Esophagus (tissue), 2 donors: ENCODE data around the gene LMOD3. TPM values are rescaled to one million over a fixed set of nuclear protein-coding genes. Genes with fewer than 3 reads are reported as not detected.

Experiments used
- H3K27ac ChIP-seq, 2 donors: one replicate each; pipeline ENCODE4 v1.5.1; 2013; ENCODE audit warnings: low read depth in 2 of 2, mild to moderate bottlenecking in 2 of 2, inconsistent platforms in 1 of 2, low read length in 1 of 2, moderate library complexity in 1 of 2
- H3K27me3 ChIP-seq, 2 donors: one replicate each; pipeline ENCODE4 v1.6.1; 2013; ENCODE audit warnings: low read length in 2 of 2, control low read depth in 1 of 2, mild to moderate bottlenecking in 1 of 2; ENCODE audit not compliant: insufficient read depth in 2 of 2, control insufficient read depth in 1 of 2
- H3K36me3 ChIP-seq, 2 donors: one replicate each; pipeline ENCODE4 v1.6.1; 2013; ENCODE audit warnings: low read length in 1 of 2; ENCODE audit not compliant: control insufficient read depth in 2 of 2, insufficient read depth in 2 of 2
- H3K4me1 ChIP-seq, 2 donors: one replicate each; pipeline ENCODE4 v1.6.1; 2013; ENCODE audit warnings: low read length in 1 of 2; ENCODE audit not compliant: control insufficient read depth in 2 of 2, insufficient read depth in 2 of 2
- H3K4me3 ChIP-seq, 2 donors: one replicate each; pipeline ENCODE4 v1.5.1; 2013; ENCODE audit warnings: low read length in 2 of 2, mild to moderate bottlenecking in 2 of 2, low read depth in 1 of 2, moderate library complexity in 1 of 2
- H3K9me3 ChIP-seq, 2 donors: one replicate each; pipeline ENCODE4 v1.6.1; 2013; ENCODE audit warnings: mild to moderate bottlenecking in 2 of 2, low read depth in 1 of 2, low read length in 1 of 2, moderate library complexity in 1 of 2; ENCODE audit not compliant: control insufficient read depth in 2 of 2, insufficient read depth in 1 of 2
- whole genome bisulfite sequencing, 2 donors: extraction: QIAGEN DNeasy Blood & Tissue Kit; methylation state at CpG; one replicate each; pipeline ENCODE4 v1.1.7; 2013; 5-methylcytosine and 5-hydroxymethylcytosine counted together
- polyA plus RNA-seq, 2 donors: library from polyadenylated mRNA; stranded (reverse); fragments of 200-250 nt; gene quantifications; one replicate each; pipeline ENCODE4 v1.2.3, GENCODE V29; 2013
- donor health status: healthy with polysubstance abuse.
- donor health status: Bipolar disorder and iron deficiency.

The LMOD3 gene
- polyA plus RNA-seq, 2 donors = 0.06 to 0.19 TPM

DNA sequence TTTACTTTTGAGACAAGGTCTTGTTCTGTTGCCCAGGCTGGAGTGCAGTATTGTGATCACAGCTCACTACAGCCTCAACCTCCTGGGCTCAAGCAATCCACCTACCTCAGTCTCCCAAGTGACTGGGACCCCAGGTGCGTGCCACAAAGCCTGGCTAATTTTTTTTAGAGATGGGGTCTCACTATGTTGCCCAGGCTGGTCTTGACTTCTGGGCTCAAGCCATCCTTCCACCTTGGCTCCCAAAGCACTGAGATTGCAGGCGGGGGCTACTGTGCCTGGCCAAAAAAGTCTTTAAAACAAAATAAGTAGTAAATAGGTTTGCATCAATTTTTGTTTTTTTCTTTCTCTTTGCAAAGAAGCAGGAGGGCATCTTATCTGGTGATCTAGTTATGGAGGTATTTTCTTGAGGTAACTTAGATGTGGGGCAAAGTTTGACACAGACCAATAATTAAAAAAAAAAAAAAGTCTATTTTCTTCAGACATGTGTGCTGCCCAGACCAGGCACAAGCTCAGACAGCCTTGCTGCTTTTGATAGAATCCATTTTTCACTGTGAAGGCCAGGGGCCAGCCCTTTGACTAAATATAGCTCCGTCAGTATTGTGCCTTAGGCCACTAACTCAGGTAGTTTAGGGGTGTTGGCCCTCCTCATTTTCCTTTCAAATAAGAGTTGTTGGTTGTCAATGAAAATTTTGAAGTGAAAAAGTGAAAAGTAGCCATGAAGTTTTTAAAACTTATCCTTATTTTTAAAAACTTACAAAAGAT lies 35.2 kb downstream of the LMOD3 start:
- Histone ChIP-seq H3K27ac (peak overlapping the region; percentile 95 to 98), H3K9me3 (no peaks in the 10 kb centered on the region), H3K36me3 (no peaks in the 10 kb centered on the region), H3K4me3 (peak overlapping the region; percentile 15 to 24), H3K4me1 (peaks cover 8 to 10% of the 10 kb centered on the region in 2 donors), H3K27me3 (no peaks in the 10 kb centered on the region)
- WGBS, 2 donors = 55 to 57% methylated on average over 3 of the region's 3 CpGs

GRCh38 chr3:69085833-69086722 lies 36.3 kb downstream of the LMOD3 start:
- Histone ChIP-seq H3K36me3 (no peaks in the 10 kb centered on the region), H3K4me3 (peak overlapping the region; percentile 67 to 98), H3K27ac (peak overlapping the region; percentile 95 to 98), H3K27me3 (no peaks in the 10 kb centered on the region), H3K4me1 (peaks cover 8 to 10% of the 10 kb centered on the region in 2 donors), H3K9me3 (no peaks in the 10 kb centered on the region)
- 0 to 1% methylated on average over 8 of the region's 8 CpGs for WGBS, 2 donors

GRCh38 chr3:69085168-69085832 lies 37.1 kb downstream of the LMOD3 start:
- Histone ChIP-seq H3K4me1 (peaks cover 4 to 6% of the 10 kb centered on the region in 2 donors), H3K27ac (peak overlapping the region; percentile 95 to 98), H3K9me3 (no peaks in the 10 kb centered on the region), H3K4me3 (peak overlapping the region; percentile 67 to 98), H3K27me3 (no peaks in the 10 kb centered on the region), H3K36me3 (no peaks in the 10 kb centered on the region)
- 0 to 1% methylated on average over 26 of the region's 26 CpGs for WGBS, 2 donors

DNA sequence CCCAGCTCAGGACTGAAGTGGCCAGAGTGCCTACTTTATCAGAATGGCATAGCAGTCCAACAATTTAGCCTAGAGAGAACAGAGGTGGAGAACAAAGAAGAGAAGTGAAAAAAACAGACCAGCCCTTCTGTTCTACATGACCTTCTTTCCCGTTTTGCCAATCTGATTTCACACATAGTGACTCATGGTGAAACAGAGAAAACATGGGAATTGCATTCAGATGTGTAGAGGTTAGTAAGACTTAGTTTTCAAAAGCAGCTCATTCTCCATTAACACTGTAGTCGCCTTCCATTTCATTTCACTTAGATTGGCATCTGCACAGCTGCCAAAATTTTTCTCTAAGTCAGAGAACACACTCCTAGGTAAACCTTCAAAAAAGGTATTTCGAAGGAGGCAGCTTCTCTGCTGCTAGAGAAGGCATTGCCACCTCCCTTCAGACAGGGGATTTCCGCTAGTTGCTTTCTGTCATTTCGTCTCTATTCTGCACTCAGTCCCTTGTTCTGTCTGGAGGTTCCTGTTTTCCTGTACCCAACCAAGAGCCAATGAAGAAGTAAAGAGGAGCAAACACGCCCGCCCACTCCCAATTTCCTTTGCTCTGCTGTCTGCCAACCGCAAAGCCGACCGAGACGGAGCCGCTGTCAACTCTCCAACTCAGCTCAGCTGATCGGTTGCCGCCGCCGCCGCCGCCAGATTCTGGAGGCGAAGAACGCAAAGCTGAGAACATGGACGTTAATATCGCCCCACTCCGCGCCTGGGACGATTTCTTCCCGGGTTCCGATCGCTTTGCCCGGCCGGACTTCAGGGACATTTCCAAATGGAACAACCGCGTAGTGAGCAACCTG lies 37.8 kb downstream of the LMOD3 start, which contains the start of gene ARL6IP5:
Gene ARL6IP5 (plus strand): TSS at position 612 of the 842 bp plus-strand sequence. CDS start 111 bp downstream, at position 723.
- Histone ChIP-seq H3K4me1 (peaks cover 2 to 3% of the 10 kb centered on the region in 2 donors), H3K36me3 (no peaks in the 10 kb centered on the region), H3K9me3 (no peaks in the 10 kb centered on the region), H3K27me3 (no peaks in the 10 kb centered on the region), H3K4me3 (peak within 1 kb of the TSS; percentile 67 to 98), H3K27ac (peak within 1 kb of the TSS; percentile 95 to 98)
- WGBS, 2 donors = 1 to 2% methylated on average over 32 of the region's 32 CpGs

DNA sequence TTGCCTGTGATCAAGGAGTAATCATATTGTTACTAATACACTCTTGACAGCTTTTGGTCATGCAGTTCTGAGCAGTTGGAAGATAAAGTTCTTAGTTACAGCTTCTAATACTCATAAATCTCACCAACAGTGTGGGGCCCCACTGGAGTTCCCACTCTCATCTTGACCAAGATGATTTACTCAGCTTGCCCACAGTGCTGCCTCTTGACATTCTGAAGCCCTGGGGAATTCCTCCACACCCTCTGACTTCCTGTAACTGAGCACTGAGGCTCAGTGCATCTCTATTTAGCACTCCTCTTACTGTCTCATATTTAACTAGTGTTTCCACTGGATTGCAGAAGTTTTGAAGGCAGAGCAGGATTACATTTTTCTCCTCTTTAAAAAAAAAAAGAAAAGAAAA lies 39.6 kb downstream of the LMOD3 start:
- peak overlapping the region in 1 of 2 donors; percentile 35 for H3K27ac ChIP-seq
- H3K27me3 ChIP-seq = no peaks in the 10 kb centered on the region
- no peaks in the 10 kb centered on the region for H3K9me3 ChIP-seq
- no peak overlapping the region for H3K4me3 ChIP-seq
- H3K4me1 ChIP-seq = peaks cover 0 to 2% of the 10 kb centered on the region in 2 donors
- no peaks in the 10 kb centered on the region for H3K36me3 ChIP-seq

DNA sequence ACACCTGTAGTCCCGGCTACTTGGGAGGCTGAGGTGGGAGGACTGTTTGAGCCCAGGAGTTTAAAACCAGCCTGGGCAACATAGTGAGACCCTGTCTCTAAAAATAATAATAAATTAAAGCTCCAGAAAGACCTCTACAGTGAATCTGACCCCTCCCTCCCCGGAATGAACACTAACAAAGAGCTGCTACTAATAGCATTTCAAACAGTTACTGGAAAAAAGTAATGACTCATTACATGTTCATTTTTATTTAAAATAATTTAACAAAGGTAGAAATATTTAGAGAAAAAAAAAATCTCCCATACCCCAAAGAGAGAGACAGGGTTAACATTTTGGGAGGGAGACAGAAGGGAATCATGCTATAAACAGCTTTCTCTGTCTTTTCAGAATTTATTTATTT lies 40.0 kb downstream of the LMOD3 start:
- peaks cover 0 to 2% of the 10 kb centered on the region in 2 donors for H3K4me1 ChIP-seq
- WGBS, 2 donors = 39 to 43% methylated on average over 2 of the region's 2 CpGs
- H3K9me3 ChIP-seq = no peaks in the 10 kb centered on the region
- no peaks in the 10 kb centered on the region for H3K27me3 ChIP-seq
- H3K27ac ChIP-seq = peak overlapping the region in 1 of 2 donors; percentile 45
- H3K36me3 ChIP-seq = no peaks in the 10 kb centered on the region
- H3K4me3 ChIP-seq = no peak overlapping the region

GRCh38 chr3:69081583-69082262 lies 40.7 kb downstream of the LMOD3 start:
- Histone ChIP-seq H3K36me3 (no peaks in the 10 kb centered on the region), H3K27ac (peak overlapping the region; percentile 1 to 24), H3K27me3 (no peaks in the 10 kb centered on the region), H3K4me3 (no peak overlapping the region), H3K9me3 (no peaks in the 10 kb centered on the region), H3K4me1 (no peaks in the 10 kb centered on the region)
- 56 to 65% methylated on average over 5 of the region's 5 CpGs for WGBS, 2 donors

- peak within 1 kb of the TSS; percentile 81 for H3K4me3 ChIP-seq
- H3K9me3 ChIP-seq = no peaks in the 10 kb centered on the region
- H3K4me1 ChIP-seq = no peaks in the 10 kb centered on the region
- WGBS, 2 donors = 3% methylated on average over 32 to 37 of the region's 37 CpGs
- peak within 1 kb of the TSS; percentile 50 to 74 for H3K27ac ChIP-seq
- no peaks in the 10 kb centered on the region for H3K27me3 ChIP-seq
- H3K36me3 ChIP-seq = no peaks in the 10 kb centered on the region
These were observed 42.0 kb downstream of the LMOD3 start, which contains the start of gene UBA3 for GRCh38 chr3:69080233-69080920. Gene UBA3 (minus strand): TSS chr3:69080365. CDS start chr3:69080353, 12 bp downstream.
